WTC11 (cell line): ENCODE measurements around the gene TPRG1L. TPM values are rescaled to one million over a fixed set of nuclear protein-coding genes. Genes with fewer than 3 reads are reported as not detected.

Experiments used
- ATAC-seq: fragments of 200-7000 bp; cut with Tn5 transposase; 2 replicates; pipeline ENCODE4 v1.10.0; 2021; ENCODE audit warnings: mild to moderate bottlenecking, moderate library complexity
- CTCF ChIA-PET: fragments of 300-600 bp; sonication (Branson Sonifier 250); formaldehyde crosslinking; loops from one replicate; lab custom pipeline; 2021; ENCODE audit warnings: antibody characterized with exemption; lab: Charles Lee
- POLR2A ChIA-PET: fragments of 350-600 bp; sonication (Branson Sonifier 250); formaldehyde crosslinking; loops from one replicate; lab custom pipeline; 2021; ENCODE audit warnings: antibody characterized with exemption; lab: Charles Lee
- DNase-seq: peaks from one replicate; pipeline ENCODE4 v3.0.0; 2021; ENCODE audit warnings: low spot score
- H3K27ac Mint-ChIP-seq: 2 replicates; pipeline ENCODE4 v1.8.0; 2021; ENCODE audit warnings: mixed read lengths
- H3K27me3 Mint-ChIP-seq: 2 replicates; pipeline ENCODE4 v1.8.0; 2021; ENCODE audit warnings: low read depth, mild to moderate bottlenecking, moderate library complexity, mixed read lengths
- H3K36me3 Mint-ChIP-seq: 2 replicates; pipeline ENCODE4 v1.8.0; 2021; ENCODE audit warnings: mixed read lengths
- H3K4me1 Mint-ChIP-seq: 2 replicates; pipeline ENCODE4 v1.8.0; 2022; ENCODE audit warnings: mixed read lengths
- H3K4me3 Mint-ChIP-seq: 2 replicates; pipeline ENCODE4 v1.8.0; 2021; ENCODE audit warnings: mild to moderate bottlenecking, moderate library complexity, mixed read lengths
- H3K9me3 Mint-ChIP-seq: 2 replicates; pipeline ENCODE4 v1.8.0; 2021; ENCODE audit warnings: mixed read lengths
- AR ChIP-seq: fragments of 250-450 bp; sonication (Bioruptor Pico); IDR thresholded peaks from 2 replicates; pipeline ENCODE4 v1.9.0; 2021; ENCODE audit warnings: mild to moderate bottlenecking
- ATF6 ChIP-seq: sonication (generic); formaldehyde crosslinking; IDR thresholded peaks from 2 replicates; pipeline ENCODE4 v1.8.1; 2023; ENCODE audit warnings: mild to moderate bottlenecking, missing genetic modification reagents
- CDX4 ChIP-seq: fragments of 250-450 bp; sonication (Bioruptor Pico); IDR thresholded peaks from 2 replicates; pipeline ENCODE4 v1.9.0; 2021; ENCODE audit warnings: moderate library complexity, mild to moderate bottlenecking, inconsistent platforms, borderline replicate concordance
- CREM ChIP-seq: sonication (generic); formaldehyde crosslinking; IDR thresholded peaks from 2 replicates; pipeline ENCODE4 v1.8.1; 2022; ENCODE audit warnings: mild to moderate bottlenecking, missing genetic modification reagents, moderate library complexity
- CTCF ChIP-seq: fragments of 200-600 bp; IDR thresholded peaks from 2 replicates; pipeline ENCODE4 v1.8.0; 2022; ENCODE audit warnings: antibody characterized with exemption
- FOXP1 ChIP-seq: sonication (generic); formaldehyde crosslinking; IDR thresholded peaks from 2 replicates; pipeline ENCODE4 v1.8.0; 2022; ENCODE audit warnings: missing genetic modification reagents, mild to moderate bottlenecking, moderate library complexity, borderline replicate concordance
- GABPB1 ChIP-seq: sonication (generic); formaldehyde crosslinking; IDR thresholded peaks from 2 replicates; pipeline ENCODE4 v1.8.1; 2023; ENCODE audit warnings: mild to moderate bottlenecking, missing genetic modification reagents
- NFYB ChIP-seq: sonication (generic); formaldehyde crosslinking; conservative IDR thresholded peaks from 2 replicates; pipeline ENCODE4 v1.8.0; 2022; ENCODE audit warnings: low read depth, missing genetic modification reagents
- NR1H2 ChIP-seq: sonication (generic); formaldehyde crosslinking; IDR thresholded peaks from 2 replicates; pipeline ENCODE4 v1.9.0; 2021; ENCODE audit warnings: mild to moderate bottlenecking, moderate library complexity, missing genetic modification reagents
- RORB ChIP-seq: fragments of 250-450 bp; sonication (Bioruptor Pico); IDR thresholded peaks from 2 replicates; pipeline ENCODE4 v1.9.0; 2021; ENCODE audit warnings: mild to moderate bottlenecking
- SOX15 ChIP-seq: fragments of 250-450 bp; sonication (Bioruptor Pico); IDR thresholded peaks from 2 replicates; pipeline ENCODE4 v1.9.0; 2021; ENCODE audit warnings: mild to moderate bottlenecking
- TEAD4 ChIP-seq: sonication (generic); formaldehyde crosslinking; IDR thresholded peaks from 2 replicates; pipeline ENCODE4 v1.8.0; 2022; ENCODE audit warnings: mild to moderate bottlenecking, missing genetic modification reagents
- USF1 ChIP-seq: sonication (generic); formaldehyde crosslinking; IDR thresholded peaks from 2 replicates; pipeline ENCODE4 v1.8.0; 2022; ENCODE audit warnings: mild to moderate bottlenecking, missing genetic modification reagents
- ZNF219 ChIP-seq: sonication (generic); formaldehyde crosslinking; IDR thresholded peaks from 2 replicates; pipeline ENCODE4 v1.8.0; 2023; ENCODE audit warnings: missing genetic modification reagents, mild to moderate bottlenecking, borderline replicate concordance
- ZNF532 ChIP-seq: fragments of 250-450 bp; sonication (Bioruptor Pico); IDR thresholded peaks from 2 replicates; pipeline ENCODE4 v1.9.0; 2021; ENCODE audit warnings: mild to moderate bottlenecking, borderline replicate concordance
- total RNA-seq: library from RNA; stranded (reverse); gene quantifications from 3 replicates; pipeline ENCODE4 v1.2.3, GENCODE V29; 2021

Gene TPRG1L
- total RNA-seq, 1 experiment from 2014 or later: 20.9 TPM

- Mint-ChIP-seq H3K4me1 (peaks cover 26% of the 10 kb centered on the region), H3K9me3 (no peaks in the 10 kb centered on the region), H3K36me3 (no peaks in the 10 kb centered on the region), H3K27me3 (no peaks in the 10 kb centered on the region; the same call in 1 of the 2 replicates), H3K27ac (no peak overlapping the region), H3K4me3 (no peak overlapping the region)
- DNase-seq: peak; percentile 9
- CTCF ChIA-PET: interaction anchor here (1.0 to 2.0 kb wide), 6 partner anchors 16 to 178 kb away, joined by 3 to 15 read pairs (median 4); no protein-coding TSS in a partner anchor
- no peak for TF ChIP-seq RORB (CRISPR knock-in tag)
- no peak for TF ChIP-seq ZNF532 (CRISPR knock-in tag)
- no peak for TF ChIP-seq CREM
- TF ChIP-seq AR (CRISPR knock-in tag): no peak
- TF ChIP-seq TEAD4 (CRISPR knock-in tag): no peak
- no peak for TF ChIP-seq USF1 (CRISPR knock-in tag)
- no peak for TF ChIP-seq CTCF
- TF ChIP-seq FOXP1 (CRISPR knock-in tag): no peak
- no peak for TF ChIP-seq NFYB (CRISPR knock-in tag)
- TF ChIP-seq ZNF219: no peak
- no peak for TF ChIP-seq CDX4 (CRISPR knock-in tag)
- no peak for TF ChIP-seq GABPB1 (CRISPR knock-in tag)
- no peak for TF ChIP-seq SOX15
- POLR2A ChIA-PET: no interaction called here
- ATAC-seq: no peak
Observed at GRCh38 chr1:3669421-3669821, 44.6 kb downstream of the TPRG1L start.

- CTCF ChIA-PET: interaction anchor here (2.0 to 2.4 kb wide), 2 partner anchors 26 to 54 kb away, joined by 8 to 15 read pairs; no protein-coding TSS in a partner anchor
- H3K27me3 Mint-ChIP-seq: no peaks in the 10 kb centered on the region; the same call in 1 of the 2 replicates
- peaks cover 26% of the 10 kb centered on the region for H3K4me1 Mint-ChIP-seq
- TF ChIP-seq NR1H2 (CRISPR knock-in tag) (no peak), ATF6 (no peak)
- TF ChIP-seq, all 79 proteins: peak for 0
- H3K27ac Mint-ChIP-seq: no peak overlapping the region
- H3K9me3 Mint-ChIP-seq: no peaks in the 10 kb centered on the region
- no peak overlapping the region for H3K4me3 Mint-ChIP-seq
- DNase-seq: peak; percentile 4
- no peak for ATAC-seq
- no peaks in the 10 kb centered on the region for H3K36me3 Mint-ChIP-seq
- POLR2A ChIA-PET: no interaction called here
Observed at GRCh38 chr1:3669971-3670431, 45.2 kb downstream of the TPRG1L start.
